Panc1 (cell line): Measurements from ENCODE around the gene PRR5L. TPM values are rescaled to one million over a fixed set of nuclear protein-coding genes. Genes with fewer than 3 reads are reported as not detected.
"Not testable (repeated sequence)": the region's sequence is repeated elsewhere in the genome, so short reads cannot be mapped to it uniquely, and the experiment has no call there.

Experiments used
- ATAC-seq: fragments of 200-7000 bp; cut with Tn5 transposase; 2 replicates; pipeline ENCODE4 v1.9.1; 2020; ENCODE audit warnings: mild to moderate bottlenecking, moderate library complexity
- BruUV-seq: library from RNA; stranded (reverse); fragments of 400-500 nt; replicated peaks from 2 replicates; lab custom pipeline; 2021; lab: Mats Ljungman, UMichigan
- CTCF ChIA-PET: fragments of 300-600 bp; sonication (Branson Sonifier 250); formaldehyde crosslinking; loops from one replicate; lab custom pipeline; 2022; ENCODE audit warnings: antibody characterized with exemption; lab: Charles Lee
- POLR2A ChIA-PET: fragments of 300-600 bp; sonication (Branson Sonifier 250); formaldehyde crosslinking; loops from one replicate; lab custom pipeline; 2022; ENCODE audit warnings: antibody characterized with exemption; lab: Charles Lee
- DNase-seq: peaks from one replicate; pipeline ENCODE4 v3.0.0-alpha.2; 2010; ENCODE audit warnings: low read depth, low spot score
- H3K27ac ChIP-seq: 2 replicates; pipeline ENCODE4 v1.5.1; 2011; ENCODE audit warnings: mild to moderate bottlenecking, low read length, inconsistent platforms
- H3K27me3 ChIP-seq: fragments of 200-500 bp; sonication (Bioruptor generic); 2 replicates; pipeline ENCODE4 v1.6.0; 2014; ENCODE audit warnings: low read length, inconsistent platforms; ENCODE audit not compliant: control insufficient read depth, insufficient read depth
- H3K36me3 ChIP-seq: fragments of 200-500 bp; sonication (Bioruptor generic); 2 replicates; pipeline ENCODE4 v1.5.1; 2014; ENCODE audit warnings: inconsistent platforms, mild to moderate bottlenecking, low read length, moderate library complexity; ENCODE audit not compliant: control insufficient read depth, insufficient read depth
- H3K4me1 ChIP-seq: 2 replicates; pipeline ENCODE4 v1.5.1; 2011; ENCODE audit warnings: inconsistent platforms, mild to moderate bottlenecking, low read length, moderate library complexity; ENCODE audit not compliant: control insufficient read depth, insufficient read depth
- H3K4me3 ChIP-seq, 2 experiments: 2 replicates each; pipeline ENCODE4 v1.5.1; 2011 to 2012; ENCODE audit warnings: low read depth in 2 of 2, low read length in 2 of 2, mild to moderate bottlenecking in 2 of 2, inconsistent platforms in 1 of 2, moderate library complexity in 1 of 2
- H3K9me3 ChIP-seq: fragments of 200-500 bp; sonication (Bioruptor generic); 2 replicates; pipeline ENCODE4 v1.5.1; 2014; ENCODE audit warnings: low read depth, mild to moderate bottlenecking, inconsistent platforms, low read length, moderate library complexity; ENCODE audit not compliant: control insufficient read depth, insufficient read depth
- POLR2AphosphoS5 ChIP-seq: IDR thresholded peaks from 2 replicates; pipeline ENCODE4 v1.6.1; 2012; ENCODE audit warnings: mild to moderate bottlenecking, low read depth, low read length, moderate library complexity
- SIN3A ChIP-seq: IDR thresholded peaks from 2 replicates; pipeline ENCODE4 v1.6.1; 2012; ENCODE audit warnings: low read depth, mild to moderate bottlenecking, low read length, moderate library complexity, borderline replicate concordance; ENCODE audit not compliant: insufficient read depth
- TCF7L2 ChIP-seq: IDR thresholded peaks from 2 replicates; pipeline ENCODE4 v1.6.1; 2011; ENCODE audit warnings: mild to moderate bottlenecking, low read depth, low read length, inconsistent platforms
- in situ Hi-C: cut with HindIII; loops from 2 replicates; pipeline ENCODE4 v1.10.0; 2016; ENCODE audit warnings: low sequenced_read_pairs, low pct_unique_long_range_greater_than_20kb
- intact Hi-C: fragments of 100-400 bp; cut with micrococcal nuclease; formaldehyde crosslinking; loops from one replicate; pipeline ENCODE4 v1.10.0; 2022; ENCODE audit not compliant: unreplicated experiment
- total RNA-seq: library from RNA; stranded (reverse); gene quantifications from one replicate; pipeline ENCODE4 v1.2.1, GENCODE V29; 2021; ENCODE audit not compliant: unreplicated experiment
- TF ChIP-seq, protein P1 (sequence below), 2 experiments: IDR thresholded peaks; 2 replicates each; pipeline ENCODE4 v1.6.1; 2011 to 2012; ENCODE audit warnings: low read depth in 2 of 2, control low read depth in 1 of 2, low read length in 1 of 2, mild to moderate bottlenecking in 1 of 2, moderate library complexity in 1 of 2; ENCODE audit not compliant: insufficient read depth in 1 of 2
- TF ChIP-seq, protein P2 (sequence below): fragments of 450-650 bp; IDR thresholded peaks from 2 replicates; pipeline ENCODE4 v1.5.1; 2017; ENCODE audit warnings: mild to moderate bottlenecking

PRR5L gene
- total RNA-seq, 1 experiment from 2014 or later = 0.36 TPM

GRCh38 chr11:36316049-36316448 is 20.0 kb downstream of the PRR5L start:
- no peak overlapping the region for H3K27ac ChIP-seq
- CTCF ChIA-PET = no interaction called here
- TF ChIP-seq TCF7L2 = no peak
- TF ChIP-seq, protein P1, sequence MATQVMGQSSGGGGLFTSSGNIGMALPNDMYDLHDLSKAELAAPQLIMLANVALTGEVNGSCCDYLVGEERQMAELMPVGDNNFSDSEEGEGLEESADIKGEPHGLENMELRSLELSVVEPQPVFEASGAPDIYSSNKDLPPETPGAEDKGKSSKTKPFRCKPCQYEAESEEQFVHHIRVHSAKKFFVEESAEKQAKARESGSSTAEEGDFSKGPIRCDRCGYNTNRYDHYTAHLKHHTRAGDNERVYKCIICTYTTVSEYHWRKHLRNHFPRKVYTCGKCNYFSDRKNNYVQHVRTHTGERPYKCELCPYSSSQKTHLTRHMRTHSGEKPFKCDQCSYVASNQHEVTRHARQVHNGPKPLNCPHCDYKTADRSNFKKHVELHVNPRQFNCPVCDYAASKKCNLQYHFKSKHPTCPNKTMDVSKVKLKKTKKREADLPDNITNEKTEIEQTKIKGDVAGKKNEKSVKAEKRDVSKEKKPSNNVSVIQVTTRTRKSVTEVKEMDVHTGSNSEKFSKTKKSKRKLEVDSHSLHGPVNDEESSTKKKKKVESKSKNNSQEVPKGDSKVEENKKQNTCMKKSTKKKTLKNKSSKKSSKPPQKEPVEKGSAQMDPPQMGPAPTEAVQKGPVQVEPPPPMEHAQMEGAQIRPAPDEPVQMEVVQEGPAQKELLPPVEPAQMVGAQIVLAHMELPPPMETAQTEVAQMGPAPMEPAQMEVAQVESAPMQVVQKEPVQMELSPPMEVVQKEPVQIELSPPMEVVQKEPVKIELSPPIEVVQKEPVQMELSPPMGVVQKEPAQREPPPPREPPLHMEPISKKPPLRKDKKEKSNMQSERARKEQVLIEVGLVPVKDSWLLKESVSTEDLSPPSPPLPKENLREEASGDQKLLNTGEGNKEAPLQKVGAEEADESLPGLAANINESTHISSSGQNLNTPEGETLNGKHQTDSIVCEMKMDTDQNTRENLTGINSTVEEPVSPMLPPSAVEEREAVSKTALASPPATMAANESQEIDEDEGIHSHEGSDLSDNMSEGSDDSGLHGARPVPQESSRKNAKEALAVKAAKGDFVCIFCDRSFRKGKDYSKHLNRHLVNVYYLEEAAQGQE (IDR thresholded peaks at IDR 0.05; ENCODE audit: insufficient read depth in 1 of 2, low read depth in 2 of 2, low read length in 1 of 2) = no peak
- TF ChIP-seq POLR2AphosphoS5 = no peak
- TF ChIP-seq SIN3A = no peak
- TF ChIP-seq, protein P2, sequence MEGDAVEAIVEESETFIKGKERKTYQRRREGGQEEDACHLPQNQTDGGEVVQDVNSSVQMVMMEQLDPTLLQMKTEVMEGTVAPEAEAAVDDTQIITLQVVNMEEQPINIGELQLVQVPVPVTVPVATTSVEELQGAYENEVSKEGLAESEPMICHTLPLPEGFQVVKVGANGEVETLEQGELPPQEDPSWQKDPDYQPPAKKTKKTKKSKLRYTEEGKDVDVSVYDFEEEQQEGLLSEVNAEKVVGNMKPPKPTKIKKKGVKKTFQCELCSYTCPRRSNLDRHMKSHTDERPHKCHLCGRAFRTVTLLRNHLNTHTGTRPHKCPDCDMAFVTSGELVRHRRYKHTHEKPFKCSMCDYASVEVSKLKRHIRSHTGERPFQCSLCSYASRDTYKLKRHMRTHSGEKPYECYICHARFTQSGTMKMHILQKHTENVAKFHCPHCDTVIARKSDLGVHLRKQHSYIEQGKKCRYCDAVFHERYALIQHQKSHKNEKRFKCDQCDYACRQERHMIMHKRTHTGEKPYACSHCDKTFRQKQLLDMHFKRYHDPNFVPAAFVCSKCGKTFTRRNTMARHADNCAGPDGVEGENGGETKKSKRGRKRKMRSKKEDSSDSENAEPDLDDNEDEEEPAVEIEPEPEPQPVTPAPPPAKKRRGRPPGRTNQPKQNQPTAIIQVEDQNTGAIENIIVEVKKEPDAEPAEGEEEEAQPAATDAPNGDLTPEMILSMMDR = no peak
- intact Hi-C loops (no loop called here), in situ Hi-C loops (no loop called here)
- H3K4me1 ChIP-seq = no peaks in the 10 kb centered on the region
- POLR2A ChIA-PET = no interaction called here
- BruUV-seq = no TSS peak
- H3K9me3 ChIP-seq = no peaks in the 10 kb centered on the region
- peaks cover 50% of the 10 kb centered on the region for H3K27me3 ChIP-seq
- no peak for ATAC-seq
- DNase-seq = no peak
- H3K4me3 ChIP-seq = no peak overlapping the region
- no peaks in the 10 kb centered on the region for H3K36me3 ChIP-seq

DNA sequence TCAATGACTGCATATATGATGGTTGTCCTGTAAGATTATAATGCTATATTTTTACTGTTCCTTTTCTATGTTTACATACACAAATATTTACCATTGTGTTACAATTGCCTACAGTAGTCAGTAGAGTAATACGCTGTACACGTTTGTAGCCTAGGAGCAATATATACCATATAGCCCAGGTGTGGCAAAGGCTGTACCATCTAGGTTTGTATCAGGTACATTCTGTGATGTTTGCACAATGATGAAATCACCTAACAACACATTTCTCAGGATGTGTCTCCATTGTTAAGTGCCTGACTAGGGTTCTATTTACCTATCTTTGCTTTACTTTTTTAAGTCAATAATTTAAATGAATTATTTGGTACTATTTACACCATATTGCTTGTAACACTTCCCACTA is 21.9 kb downstream of the PRR5L start:
- no peak overlapping the region for H3K4me3 ChIP-seq
- no peak for TF ChIP-seq POLR2AphosphoS5
- no peak for TF ChIP-seq TCF7L2
- TF ChIP-seq, protein P1 (IDR thresholded peaks at IDR 0.05; ENCODE audit: insufficient read depth in 1 of 2, low read depth in 2 of 2, low read length in 1 of 2) = no peak
- TF ChIP-seq SIN3A = no peak
- TF ChIP-seq, protein P2 = no peak
- no peak for DNase-seq
- no peaks in the 10 kb centered on the region for H3K36me3 ChIP-seq
- intact Hi-C loops = no loop called here
- ChIA-PET POLR2A (no interaction called here), CTCF (no interaction called here)
- no peak overlapping the region for H3K27ac ChIP-seq
- H3K4me1 ChIP-seq = no peaks in the 10 kb centered on the region
- peaks cover 45% of the 10 kb centered on the region for H3K27me3 ChIP-seq
- H3K9me3 ChIP-seq = no peaks in the 10 kb centered on the region
- no TSS peak for BruUV-seq
- in situ Hi-C loops = no loop called here
- ATAC-seq = no peak

DNA sequence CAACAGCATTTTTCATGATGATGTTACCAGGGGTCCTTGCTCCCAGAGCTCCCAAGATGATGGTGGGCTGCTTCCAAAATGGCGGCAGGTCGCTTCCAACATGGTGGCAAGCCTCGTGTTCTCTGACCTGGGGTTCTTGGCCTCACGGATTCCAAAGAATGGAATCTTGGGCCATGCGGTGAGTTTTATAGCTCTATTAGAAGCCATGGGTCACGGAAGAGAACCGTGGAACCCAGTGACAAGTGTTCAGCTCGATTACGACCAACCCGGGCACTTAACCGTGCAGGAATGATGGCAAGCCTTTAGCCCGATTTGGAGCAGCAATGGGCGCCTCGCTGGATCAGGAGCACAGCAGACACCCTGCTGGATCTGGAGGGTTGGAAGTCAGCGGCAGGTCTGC is 28.9 kb downstream of the PRR5L start:
- POLR2A ChIA-PET, DNase-seq, H3K4me3 ChIP-seq, ATAC-seq, H3K9me3 ChIP-seq, CTCF ChIA-PET, H3K36me3 ChIP-seq, intact Hi-C loops, in situ Hi-C loops, H3K4me1 ChIP-seq, H3K27ac ChIP-seq, H3K27me3 ChIP-seq, BruUV-seq: not testable (repeated sequence)

DNA sequence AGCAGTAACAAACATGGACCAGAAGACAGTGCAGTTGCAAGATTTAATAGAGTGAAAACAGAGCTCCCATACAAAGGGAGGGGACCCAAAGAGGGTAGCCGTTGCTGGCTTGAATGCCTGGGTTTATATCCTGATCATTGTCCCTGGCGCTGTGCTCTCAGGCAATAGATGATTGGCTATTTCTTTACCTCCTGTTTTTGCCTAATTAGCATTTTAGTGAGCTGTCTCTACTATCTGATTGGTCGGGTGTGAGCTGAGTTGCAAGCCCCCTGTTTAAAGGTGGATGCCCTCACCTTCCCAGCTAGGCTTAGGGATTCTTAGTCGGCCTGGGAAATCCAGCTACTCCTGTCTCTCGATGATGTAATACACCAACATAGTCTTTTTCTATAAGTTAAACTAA is 29.3 kb downstream of the PRR5L start:
- H3K27me3 ChIP-seq, H3K27ac ChIP-seq, ATAC-seq, H3K4me1 ChIP-seq, POLR2A ChIA-PET, CTCF ChIA-PET, in situ Hi-C loops, H3K36me3 ChIP-seq, H3K9me3 ChIP-seq, H3K4me3 ChIP-seq, BruUV-seq, intact Hi-C loops, DNase-seq: not testable (repeated sequence)
